ENCODE measurements around the gene FCF1.

DNA sequence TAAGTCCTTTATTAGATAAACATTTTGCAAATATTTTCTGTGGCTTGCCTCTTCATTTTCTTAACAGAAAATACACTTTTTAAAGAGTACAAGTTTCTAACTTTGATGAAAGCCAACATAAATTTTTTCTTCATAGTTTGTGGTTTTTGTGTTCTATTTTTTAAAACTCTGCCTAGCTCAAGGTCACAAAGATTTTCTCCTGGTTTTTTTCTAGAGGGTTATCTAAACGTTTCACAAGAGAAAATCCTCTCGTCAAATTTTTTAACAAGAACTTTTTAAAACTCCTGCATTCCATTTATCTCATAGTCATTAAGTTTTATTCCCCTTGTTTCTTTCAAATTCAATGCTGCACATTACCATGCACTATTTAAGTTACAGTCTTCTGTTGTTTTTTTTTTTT lies 8.3 kb upstream of the FCF1 start:
- TF ChIP-seq, protein P1, sequence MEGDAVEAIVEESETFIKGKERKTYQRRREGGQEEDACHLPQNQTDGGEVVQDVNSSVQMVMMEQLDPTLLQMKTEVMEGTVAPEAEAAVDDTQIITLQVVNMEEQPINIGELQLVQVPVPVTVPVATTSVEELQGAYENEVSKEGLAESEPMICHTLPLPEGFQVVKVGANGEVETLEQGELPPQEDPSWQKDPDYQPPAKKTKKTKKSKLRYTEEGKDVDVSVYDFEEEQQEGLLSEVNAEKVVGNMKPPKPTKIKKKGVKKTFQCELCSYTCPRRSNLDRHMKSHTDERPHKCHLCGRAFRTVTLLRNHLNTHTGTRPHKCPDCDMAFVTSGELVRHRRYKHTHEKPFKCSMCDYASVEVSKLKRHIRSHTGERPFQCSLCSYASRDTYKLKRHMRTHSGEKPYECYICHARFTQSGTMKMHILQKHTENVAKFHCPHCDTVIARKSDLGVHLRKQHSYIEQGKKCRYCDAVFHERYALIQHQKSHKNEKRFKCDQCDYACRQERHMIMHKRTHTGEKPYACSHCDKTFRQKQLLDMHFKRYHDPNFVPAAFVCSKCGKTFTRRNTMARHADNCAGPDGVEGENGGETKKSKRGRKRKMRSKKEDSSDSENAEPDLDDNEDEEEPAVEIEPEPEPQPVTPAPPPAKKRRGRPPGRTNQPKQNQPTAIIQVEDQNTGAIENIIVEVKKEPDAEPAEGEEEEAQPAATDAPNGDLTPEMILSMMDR (IDR thresholded peaks at IDR 0.05 in 2 of 3, conservative IDR thresholded peaks at IDR 0.05 in 1 of 3; ENCODE audit: insufficient read depth in 2 of 3, low read depth in 1 of 3, low read length in 3 of 3): no peak
- no peak for TF ChIP-seq ZNF274 (IDR thresholded peaks at IDR 0.05; ENCODE audit: borderline replicate concordance, low read depth, low read length)
